GM12874 (cell line): ENCODE data around the gene LRRC32.

ENCODE experiments used
- TF ChIP-seq, protein P1 (sequence below): IDR thresholded peaks from 2 replicates; pipeline ENCODE4 v1.5.1; 2011; ENCODE audit warnings: low read depth, mild to moderate bottlenecking, control low read depth, low read length, moderate library complexity; ENCODE audit not compliant: insufficient read depth

LRRC32 gene

DNA sequence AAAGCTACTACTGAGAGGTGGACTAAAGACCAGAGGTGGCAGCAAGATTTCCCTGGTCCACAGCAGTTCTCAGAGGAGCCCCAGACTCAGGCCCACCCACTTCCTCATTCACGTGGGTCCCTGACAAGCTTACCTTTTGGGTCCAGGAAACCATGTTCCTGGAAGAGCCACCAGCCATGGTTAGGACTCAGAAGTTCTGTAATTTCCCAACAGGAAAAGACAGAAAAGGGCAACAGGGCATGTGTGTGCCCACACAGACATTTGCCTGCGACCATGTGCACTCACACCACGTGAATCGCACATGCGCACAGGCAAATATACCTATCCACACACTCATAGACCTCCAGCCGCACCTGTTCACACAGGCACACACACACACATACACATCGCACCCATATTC, 42.9 kb downstream of the LRRC32 start:
- TF ChIP-seq, protein P1, sequence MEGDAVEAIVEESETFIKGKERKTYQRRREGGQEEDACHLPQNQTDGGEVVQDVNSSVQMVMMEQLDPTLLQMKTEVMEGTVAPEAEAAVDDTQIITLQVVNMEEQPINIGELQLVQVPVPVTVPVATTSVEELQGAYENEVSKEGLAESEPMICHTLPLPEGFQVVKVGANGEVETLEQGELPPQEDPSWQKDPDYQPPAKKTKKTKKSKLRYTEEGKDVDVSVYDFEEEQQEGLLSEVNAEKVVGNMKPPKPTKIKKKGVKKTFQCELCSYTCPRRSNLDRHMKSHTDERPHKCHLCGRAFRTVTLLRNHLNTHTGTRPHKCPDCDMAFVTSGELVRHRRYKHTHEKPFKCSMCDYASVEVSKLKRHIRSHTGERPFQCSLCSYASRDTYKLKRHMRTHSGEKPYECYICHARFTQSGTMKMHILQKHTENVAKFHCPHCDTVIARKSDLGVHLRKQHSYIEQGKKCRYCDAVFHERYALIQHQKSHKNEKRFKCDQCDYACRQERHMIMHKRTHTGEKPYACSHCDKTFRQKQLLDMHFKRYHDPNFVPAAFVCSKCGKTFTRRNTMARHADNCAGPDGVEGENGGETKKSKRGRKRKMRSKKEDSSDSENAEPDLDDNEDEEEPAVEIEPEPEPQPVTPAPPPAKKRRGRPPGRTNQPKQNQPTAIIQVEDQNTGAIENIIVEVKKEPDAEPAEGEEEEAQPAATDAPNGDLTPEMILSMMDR: no peak

DNA sequence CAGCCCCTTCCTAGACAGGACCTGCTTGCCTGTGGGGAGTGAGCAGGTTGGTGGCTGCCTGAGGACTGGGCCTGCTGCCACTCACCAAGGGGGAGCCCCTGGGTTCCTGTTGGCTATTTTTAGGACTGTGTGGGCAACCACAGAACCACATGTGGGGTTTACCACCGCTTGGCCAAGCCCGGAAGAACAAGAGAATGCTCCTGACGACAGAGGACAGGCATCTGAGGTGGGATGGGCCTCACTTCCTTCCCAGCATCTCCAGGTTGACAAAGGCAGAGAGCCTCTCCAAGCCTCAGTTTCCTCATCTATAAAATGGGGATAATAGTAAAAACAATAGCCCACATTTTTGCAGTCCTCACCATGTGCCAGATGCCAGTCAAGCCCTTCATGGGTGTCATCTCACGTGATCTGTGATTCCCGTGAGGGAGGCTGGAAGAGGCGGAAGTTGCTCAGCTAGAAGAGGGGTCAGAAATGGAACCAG, 43.6 kb downstream of the LRRC32 start:
- TF ChIP-seq, protein P1: no peak

DNA sequence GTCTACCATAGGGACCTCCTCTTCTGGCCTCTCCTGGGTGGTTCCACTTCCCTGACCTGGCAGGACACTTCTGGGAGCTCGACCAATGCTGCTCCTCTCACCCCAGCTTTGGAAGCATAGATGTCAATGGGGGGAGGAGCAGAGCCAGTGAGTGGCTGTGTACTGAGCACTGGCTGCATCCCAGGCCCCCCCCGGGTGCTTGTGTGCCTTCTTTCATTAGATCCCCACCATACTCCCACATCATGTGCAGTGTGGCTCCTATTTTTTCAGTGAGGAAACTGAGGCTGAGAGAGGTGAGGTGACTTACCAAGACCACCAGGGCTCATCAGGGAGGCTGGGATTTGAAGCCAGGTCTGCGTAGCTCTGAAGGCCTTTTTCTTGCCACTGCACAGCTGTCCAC, 44.3 kb downstream of the LRRC32 start:
- TF ChIP-seq, protein P1: no peak

DNA sequence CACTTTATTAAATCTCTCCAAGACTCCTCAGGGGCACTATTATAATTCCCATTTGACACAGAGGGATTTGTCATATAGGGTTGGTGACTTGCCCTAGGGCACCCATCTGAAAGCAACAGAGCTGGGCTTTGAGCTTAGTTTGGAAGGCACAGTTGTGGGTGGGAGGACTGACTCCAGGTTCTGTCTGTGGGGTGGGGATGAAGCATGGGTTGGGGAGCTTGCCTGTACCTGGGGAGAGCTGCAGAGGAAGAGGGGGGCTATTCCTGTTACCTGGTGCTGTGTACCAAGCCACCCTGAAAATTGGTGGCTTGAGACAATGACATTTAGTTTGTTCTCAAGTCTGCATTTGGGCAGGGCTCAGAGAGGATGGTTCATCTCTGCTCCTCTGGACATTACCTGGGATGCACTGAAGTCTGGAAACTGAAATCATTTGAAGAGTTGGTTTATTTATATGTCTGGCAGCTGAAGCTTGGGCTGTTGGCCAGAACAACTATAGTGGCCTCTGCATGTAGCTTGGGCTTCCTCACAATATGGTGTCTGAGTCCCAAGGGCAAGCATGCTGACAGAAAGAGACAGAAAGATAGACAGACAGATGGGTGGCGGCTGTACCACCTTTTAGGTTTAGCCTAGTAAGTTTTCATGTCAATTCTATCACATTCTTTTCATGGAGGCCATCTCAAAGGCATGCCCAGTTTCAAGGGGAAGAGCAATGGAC, 44.9 kb downstream of the LRRC32 start:
- TF ChIP-seq, protein P1: no peak

DNA sequence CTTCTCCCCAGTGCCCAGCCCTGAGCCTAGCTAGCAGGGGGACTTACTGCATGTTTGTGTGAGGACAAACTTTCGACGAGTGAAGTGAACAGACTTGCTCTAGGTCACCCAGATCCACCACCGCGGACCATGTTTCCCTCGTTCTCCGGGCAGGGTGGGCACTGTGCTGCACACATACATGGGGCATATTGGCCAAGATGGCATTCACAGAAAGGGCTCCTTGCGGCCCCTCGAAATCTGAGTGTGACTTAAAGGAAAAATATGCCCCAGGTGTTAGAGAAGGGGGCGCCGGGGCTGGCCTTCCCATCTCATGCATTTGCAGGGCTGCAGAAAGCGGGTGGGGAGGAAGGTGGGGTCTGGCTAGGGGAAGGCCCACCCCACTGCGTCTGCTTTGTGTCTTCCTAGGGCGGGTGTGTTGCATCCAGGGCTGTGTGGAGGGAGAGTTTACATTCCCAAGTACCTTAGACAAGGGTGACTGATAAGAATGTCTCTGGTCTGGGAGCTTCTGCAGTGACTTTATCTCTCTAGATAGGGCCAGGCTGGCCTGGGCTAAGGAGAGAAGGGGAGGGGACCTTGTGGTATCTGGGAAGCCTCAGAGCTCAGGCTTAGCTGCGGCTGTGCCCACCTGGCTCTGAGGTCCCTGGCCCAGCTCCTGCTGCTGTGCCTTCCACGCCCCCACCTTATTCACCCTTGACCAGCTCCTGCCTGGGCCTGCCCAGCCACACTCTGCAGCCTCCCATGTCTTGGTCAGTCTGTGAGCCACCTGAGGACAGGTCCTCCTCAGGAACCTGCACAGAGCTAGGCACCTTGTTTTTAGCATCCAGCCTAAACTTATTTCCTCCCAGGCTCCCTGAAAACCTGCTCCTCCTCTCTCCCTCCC, 45.8 kb downstream of the LRRC32 start:
- TF ChIP-seq, protein P1: no peak

GRCh38 chr11:76623884-76624419, 46.6 kb downstream of the LRRC32 start:
- TF ChIP-seq, protein P1: no peak

DNA sequence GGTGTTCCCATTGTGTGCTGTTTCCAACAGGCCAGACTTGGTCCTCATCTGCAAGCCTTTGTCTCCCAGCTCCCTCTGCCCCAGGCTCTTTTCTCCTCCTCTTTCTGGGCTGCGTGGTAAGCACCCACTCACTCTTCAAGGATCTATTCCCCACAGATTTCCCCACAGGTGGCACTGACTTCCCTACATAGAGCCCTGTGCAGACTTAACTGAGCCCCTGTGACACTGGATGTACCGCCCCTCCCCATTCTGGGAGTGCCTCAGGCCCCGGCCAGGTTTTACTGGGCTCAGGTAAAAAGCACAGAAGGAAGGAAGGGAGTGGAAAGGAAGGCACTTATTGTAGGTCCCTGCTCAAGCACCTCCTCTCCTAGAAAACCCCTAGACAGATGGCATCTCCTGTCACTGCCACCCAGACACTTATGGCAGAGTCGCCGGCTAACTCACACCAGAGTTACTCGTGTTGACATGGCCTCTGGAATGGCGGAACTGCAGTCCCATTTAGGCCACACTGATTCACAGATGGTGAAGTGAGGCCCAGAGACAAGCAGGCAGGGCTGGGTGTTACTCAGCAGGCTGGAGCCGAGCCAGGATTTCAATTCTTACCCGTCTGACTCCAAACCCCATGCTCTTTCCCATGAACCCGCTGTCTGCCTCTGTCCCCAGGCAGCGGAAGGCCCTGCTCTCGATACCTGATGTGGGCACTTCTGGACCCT, 47.2 kb downstream of the LRRC32 start:
- TF ChIP-seq, protein P1: no peak
